A549 treated with DMSO at 1 μM for 4 hours (cell line): ENCODE data around the gene SEC14L3. TPM values are rescaled to one million over a fixed set of nuclear protein-coding genes. Genes with fewer than 3 reads are reported as not detected.

Experiments
- total RNA-seq: library from RNA; stranded (reverse); fragments of 200-300 nt; extraction: Qiagen RNA extraction; gene quantifications from 5 replicates; pipeline ENCODE4 v1.2.3, GENCODE V29; 2022; ENCODE audit warnings: low read depth

SEC14L3 gene
- not detected in 5 replicates for total RNA-seq

GRCh38 chr22:30471616-30472318 is at the start of gene SEC14L3:
Gene SEC14L3 (minus strand): TSS chr22:30472017. CDS start chr22:30471958, 59 bp downstream.

GRCh38 chr22:30425616-30426387 is 46.0 kb downstream of the SEC14L3 start, which contains the start of gene MTFP1:
Gene MTFP1 (plus strand): TSS chr22:30425768. CDS start chr22:30425880, 112 bp downstream.

Other genes starting within 250 kb of the SEC14L3 start
- 31.4 to 46.6 TPM (median 42.4 TPM) in 5 replicates for gene LIF, start 225.3 kb downstream of the SEC14L3 start, total RNA-seq
- 0.08 TPM in 1 of 5 replicates, not detected in the others for gene OSM, start 205.2 kb downstream of the SEC14L3 start, total RNA-seq
- gene CASTOR1, start 182.5 kb downstream of the SEC14L3 start, total RNA-seq = 4.1 to 8.6 TPM (median 7.3 TPM) in 5 replicates
- gene TBC1D10A, start 145.1 kb downstream of the SEC14L3 start, total RNA-seq = 9.7 to 12.7 TPM (median 12.2 TPM) in 5 replicates
- 45.2 to 72.3 TPM (median 62.8 TPM) in 5 replicates for gene SF3A1, start 115.1 kb downstream of the SEC14L3 start, total RNA-seq
- 2.9 to 3.2 TPM (median 2.9 TPM) in 5 replicates for gene CCDC157, start 115.0 kb downstream of the SEC14L3 start, total RNA-seq
- 14.3 to 19.7 TPM (median 18.2 TPM) in 5 replicates for gene RNF215, start 84.6 kb downstream of the SEC14L3 start, total RNA-seq
- gene SEC14L2, start 75.0 kb downstream of the SEC14L3 start, total RNA-seq = 23.3 to 34.1 TPM (median 27.1 TPM) in 5 replicates
- 64.2 to 71.0 TPM (median 67.7 TPM) in 5 replicates for gene MTFP1, start 46.2 kb downstream of the SEC14L3 start, total RNA-seq
- 4.8 to 6.2 TPM (median 5.5 TPM) in 5 replicates for gene SEC14L4, start 33.7 kb upstream of the SEC14L3 start, total RNA-seq
- gene SEC14L6, start 74.7 kb upstream of the SEC14L3 start, total RNA-seq = not detected in 5 replicates
- 6.6 to 9.7 TPM (median 8.0 TPM) in 5 replicates for gene GAL3ST1, start 102.6 kb upstream of the SEC14L3 start, total RNA-seq
- gene PES1, start 119.9 kb upstream of the SEC14L3 start, total RNA-seq = 107 to 133 TPM (median 113 TPM) in 5 replicates
- gene TCN2, start 135.2 kb upstream of the SEC14L3 start, total RNA-seq = 4.0 to 5.2 TPM (median 4.9 TPM) in 5 replicates
- gene SLC35E4, start 163.8 kb upstream of the SEC14L3 start, total RNA-seq = 5.4 to 7.3 TPM (median 6.5 TPM) in 5 replicates
- 3.8 to 5.9 TPM (median 5.1 TPM) in 5 replicates for gene DUSP18, start 195.9 kb upstream of the SEC14L3 start, total RNA-seq
- gene OSBP2, start 222.9 kb upstream of the SEC14L3 start, total RNA-seq = 10.6 to 15.3 TPM (median 13.9 TPM) in 5 replicates